Suppressor macrophage (primary cell): Measurements from ENCODE around the gene CDH8.
"Not testable (repeated sequence)": the region's sequence is repeated elsewhere in the genome, so short reads cannot be mapped to it uniquely, and the experiment has no call there.

Experiments used
- DNase-seq, 4 experiments: peaks; one replicate each; pipeline ENCODE4 v3.0.0-alpha.2; 2020 to 2022

CDH8 gene

GRCh38 chr16:61858988-61859387 is 177.2 kb downstream of the CDH8 start:
- DNase-seq, result no peak

GRCh38 chr16:61842666-61843065 is 193.6 kb downstream of the CDH8 start:
- DNase-seq, result no peak

- DNase-seq, result no peak
Observed at GRCh38 chr16:61836804-61837393, 199.3 kb downstream of the CDH8 start.

GRCh38 chr16:61834082-61834481 is 202.2 kb downstream of the CDH8 start:
- DNase-seq, result no peak

- DNase-seq, result no peak
Observed at GRCh38 chr16:61831351-61831917, 204.8 kb downstream of the CDH8 start.

- DNase-seq, result no peak
Observed at GRCh38 chr16:61829631-61830030, 206.6 kb downstream of the CDH8 start.

- DNase-seq, result no peak
Observed at GRCh38 chr16:61823326-61823725, 212.9 kb downstream of the CDH8 start.

- DNase-seq, result no peak
Observed at GRCh38 chr16:61820820-61821219, 215.4 kb downstream of the CDH8 start.

GRCh38 chr16:61820398-61820797 is 215.8 kb downstream of the CDH8 start:
- no peak for DNase-seq

GRCh38 chr16:61818850-61819249 is 217.4 kb downstream of the CDH8 start:
- no peak for DNase-seq

- DNase-seq, result no peak
Observed at GRCh38 chr16:61817583-61818278, 218.5 kb downstream of the CDH8 start.

GRCh38 chr16:61814726-61815347 is 221.4 kb downstream of the CDH8 start:
- no peak for DNase-seq

GRCh38 chr16:61813339-61813738 is 222.9 kb downstream of the CDH8 start:
- no peak for DNase-seq

- DNase-seq, result no peak
Observed at GRCh38 chr16:61812251-61812650, 224.0 kb downstream of the CDH8 start.

GRCh38 chr16:61807551-61807950 is 228.7 kb downstream of the CDH8 start:
- no peak for DNase-seq

GRCh38 chr16:61801217-61801616 is 235.0 kb downstream of the CDH8 start:
- DNase-seq, result not testable (repeated sequence)

- no peak for DNase-seq
Observed at GRCh38 chr16:61798741-61799140, 237.5 kb downstream of the CDH8 start.

- no peak for DNase-seq
Observed at GRCh38 chr16:61797961-61798507, 238.2 kb downstream of the CDH8 start.

GRCh38 chr16:61797296-61797795 is 238.9 kb downstream of the CDH8 start:
- DNase-seq, result no peak

- no peak for DNase-seq
Observed at GRCh38 chr16:61792194-61792909, 243.9 kb downstream of the CDH8 start.

- DNase-seq, result no peak
Observed at GRCh38 chr16:61791464-61791863, 244.8 kb downstream of the CDH8 start.

GRCh38 chr16:61781855-61782254 is 254.4 kb downstream of the CDH8 start:
- DNase-seq, result not testable (repeated sequence)

- DNase-seq, result no peak
Observed at GRCh38 chr16:61780161-61780560, 256.1 kb downstream of the CDH8 start.
